ENCODE data around the gene ADCY10. TPM values are rescaled to one million over a fixed set of nuclear protein-coding genes. Genes with fewer than 3 reads are reported as not detected.

Gene ADCY10
- total RNA-seq, 1 experiment from 2014 or later: 0.46 TPM

- TF ChIP-seq, protein P1, sequence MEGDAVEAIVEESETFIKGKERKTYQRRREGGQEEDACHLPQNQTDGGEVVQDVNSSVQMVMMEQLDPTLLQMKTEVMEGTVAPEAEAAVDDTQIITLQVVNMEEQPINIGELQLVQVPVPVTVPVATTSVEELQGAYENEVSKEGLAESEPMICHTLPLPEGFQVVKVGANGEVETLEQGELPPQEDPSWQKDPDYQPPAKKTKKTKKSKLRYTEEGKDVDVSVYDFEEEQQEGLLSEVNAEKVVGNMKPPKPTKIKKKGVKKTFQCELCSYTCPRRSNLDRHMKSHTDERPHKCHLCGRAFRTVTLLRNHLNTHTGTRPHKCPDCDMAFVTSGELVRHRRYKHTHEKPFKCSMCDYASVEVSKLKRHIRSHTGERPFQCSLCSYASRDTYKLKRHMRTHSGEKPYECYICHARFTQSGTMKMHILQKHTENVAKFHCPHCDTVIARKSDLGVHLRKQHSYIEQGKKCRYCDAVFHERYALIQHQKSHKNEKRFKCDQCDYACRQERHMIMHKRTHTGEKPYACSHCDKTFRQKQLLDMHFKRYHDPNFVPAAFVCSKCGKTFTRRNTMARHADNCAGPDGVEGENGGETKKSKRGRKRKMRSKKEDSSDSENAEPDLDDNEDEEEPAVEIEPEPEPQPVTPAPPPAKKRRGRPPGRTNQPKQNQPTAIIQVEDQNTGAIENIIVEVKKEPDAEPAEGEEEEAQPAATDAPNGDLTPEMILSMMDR (conservative IDR thresholded peaks at IDR 0.05): no peak
- no peak for TF ChIP-seq EZH2 (IDR thresholded peaks at IDR 0.05; ENCODE audit: low read depth)
- no TSS peak for BruUV-seq (replicated peaks)
- no peaks in the 10 kb centered on the region for H3K4me1 ChIP-seq (replicated peaks; ENCODE audit: insufficient read depth)
- POLR2A ChIA-PET (ENCODE audit: unreplicated experiment): interaction anchor here (0.6 kb wide), 1 partner anchor 28 kb away, joined by 3 read pairs; no protein-coding TSS in a partner anchor
- intact Hi-C loops (cut with micrococcal nuclease; ENCODE audit: unreplicated experiment): no loop called here
- no peak for DNase-seq
- H3K79me2 ChIP-seq (ENCODE audit: low read depth): no peaks in the 10 kb centered on the region
- no peaks in the 10 kb centered on the region for H3K9me3 ChIP-seq (ENCODE audit: insufficient read depth, low read depth)
- H3K36me3 ChIP-seq (ENCODE audit: low read depth): no peaks in the 10 kb centered on the region
- H3K27me3 ChIP-seq (ENCODE audit: insufficient read depth, low read depth): no peaks in the 10 kb centered on the region
- H4K20me1 ChIP-seq (ENCODE audit: insufficient read depth): no peaks in the 10 kb centered on the region
- CTCF ChIA-PET: no interaction called here
- H2AFZ ChIP-seq: no peak overlapping the region
- H3K4me3 ChIP-seq: no peak overlapping the region
- H3K9me2 ChIP-seq (ENCODE audit: insufficient read depth): no peaks in the 10 kb centered on the region
- no peaks in the 10 kb centered on the region for H3F3A ChIP-seq (ENCODE audit: insufficient read depth, low read depth)
- H3K27ac ChIP-seq: no peak overlapping the region
- H3K4me2 ChIP-seq: no peak overlapping the region
Measured at GRCh38 chr1:167880580-167881021, 33.3 kb downstream of the ADCY10 start.

DNA sequence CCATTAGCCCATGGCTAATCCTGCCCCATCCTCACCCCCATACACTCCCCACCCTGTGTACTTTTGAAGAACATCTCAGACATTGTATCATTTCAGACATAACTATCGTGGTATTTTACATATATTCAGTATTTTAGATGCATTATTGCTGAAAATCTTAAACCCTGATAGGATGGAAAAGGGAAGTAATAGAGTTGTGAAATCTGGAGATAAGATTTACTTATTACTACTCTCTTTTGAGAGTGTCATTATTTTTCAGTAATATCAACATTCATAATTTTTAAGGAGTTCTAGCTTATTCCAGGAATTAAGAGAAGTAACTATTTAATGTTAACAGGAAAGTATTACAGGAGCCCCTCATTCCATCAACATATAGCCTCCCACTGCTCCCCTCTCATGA is 34.4 kb downstream of the ADCY10 start:
- no TSS peak for BruUV-seq (replicated peaks)
- H3K27me3 ChIP-seq (ENCODE audit: insufficient read depth, low read depth): no peaks in the 10 kb centered on the region
- intact Hi-C loops (cut with micrococcal nuclease; ENCODE audit: unreplicated experiment): no loop called here
- ChIA-PET POLR2A (ENCODE audit: unreplicated experiment) (no interaction called here), CTCF (no interaction called here)
- H3K4me2 ChIP-seq: no peak overlapping the region
- no peaks in the 10 kb centered on the region for H3K79me2 ChIP-seq (ENCODE audit: low read depth)
- no peaks in the 10 kb centered on the region for H3K4me1 ChIP-seq (replicated peaks; ENCODE audit: insufficient read depth)
- DNase-seq: no peak
- H3K9me3 ChIP-seq (ENCODE audit: insufficient read depth, low read depth): no peaks in the 10 kb centered on the region
- no peaks in the 10 kb centered on the region for H4K20me1 ChIP-seq (ENCODE audit: insufficient read depth)
- no peak overlapping the region for H3K27ac ChIP-seq
- H3K36me3 ChIP-seq (ENCODE audit: low read depth): no peaks in the 10 kb centered on the region
- no peak overlapping the region for H2AFZ ChIP-seq
- no peaks in the 10 kb centered on the region for H3F3A ChIP-seq (ENCODE audit: insufficient read depth, low read depth)
- no peaks in the 10 kb centered on the region for H3K9me2 ChIP-seq (ENCODE audit: insufficient read depth)
- no peak overlapping the region for H3K4me3 ChIP-seq
- TF ChIP-seq, protein P1 (conservative IDR thresholded peaks at IDR 0.05): no peak
- no peak for TF ChIP-seq EZH2 (IDR thresholded peaks at IDR 0.05; ENCODE audit: low read depth)

GRCh38 chr1:167878372-167879160 is 35.4 kb downstream of the ADCY10 start:
- Histone ChIP-seq H3K4me3 (no peak overlapping the region), H3K9me2 (ENCODE audit: insufficient read depth) (no peaks in the 10 kb centered on the region), H2AFZ (no peak overlapping the region), H3K36me3 (ENCODE audit: low read depth) (no peaks in the 10 kb centered on the region), H3K27me3 (ENCODE audit: insufficient read depth, low read depth) (no peaks in the 10 kb centered on the region), H4K20me1 (ENCODE audit: insufficient read depth) (no peaks in the 10 kb centered on the region), H3K27ac (no peak overlapping the region), H3K79me2 (ENCODE audit: low read depth) (no peaks in the 10 kb centered on the region), H3K4me1 (replicated peaks; ENCODE audit: insufficient read depth) (no peaks in the 10 kb centered on the region), H3K4me2 (no peak overlapping the region), H3F3A (ENCODE audit: insufficient read depth, low read depth) (no peaks in the 10 kb centered on the region), H3K9me3 (ENCODE audit: insufficient read depth, low read depth) (no peaks in the 10 kb centered on the region)
- TF ChIP-seq, protein P1 (conservative IDR thresholded peaks at IDR 0.05): no peak
- no peak for TF ChIP-seq EZH2 (IDR thresholded peaks at IDR 0.05; ENCODE audit: low read depth)
- no peak for DNase-seq
- ChIA-PET POLR2A (ENCODE audit: unreplicated experiment) (no interaction called here), CTCF (no interaction called here)
- intact Hi-C loops (cut with micrococcal nuclease; ENCODE audit: unreplicated experiment): no loop called here
- no TSS peak for BruUV-seq (replicated peaks)
